ENCODE measurements around the gene GNAO1.

DNA sequence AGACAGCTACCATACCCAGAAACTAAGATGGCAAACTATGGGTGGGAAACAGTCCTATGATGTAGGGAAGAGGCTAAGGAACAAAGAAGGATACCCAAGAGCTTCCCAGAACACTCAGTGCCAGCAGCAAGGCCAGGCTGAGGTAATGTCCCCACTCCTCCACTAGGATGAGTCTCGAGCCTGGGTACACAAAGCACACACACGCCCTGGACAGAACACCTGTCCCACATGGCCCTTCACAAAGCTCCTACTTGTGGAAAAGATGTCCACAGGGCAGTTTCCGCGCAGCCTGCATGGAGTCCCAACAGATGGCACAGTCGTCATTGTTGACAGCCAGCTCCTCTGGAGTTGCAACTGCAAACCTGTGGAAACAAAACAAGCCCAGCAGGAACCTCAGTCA lies 210.2 kb downstream of the GNAO1 start:
- TF ChIP-seq, protein P1, sequence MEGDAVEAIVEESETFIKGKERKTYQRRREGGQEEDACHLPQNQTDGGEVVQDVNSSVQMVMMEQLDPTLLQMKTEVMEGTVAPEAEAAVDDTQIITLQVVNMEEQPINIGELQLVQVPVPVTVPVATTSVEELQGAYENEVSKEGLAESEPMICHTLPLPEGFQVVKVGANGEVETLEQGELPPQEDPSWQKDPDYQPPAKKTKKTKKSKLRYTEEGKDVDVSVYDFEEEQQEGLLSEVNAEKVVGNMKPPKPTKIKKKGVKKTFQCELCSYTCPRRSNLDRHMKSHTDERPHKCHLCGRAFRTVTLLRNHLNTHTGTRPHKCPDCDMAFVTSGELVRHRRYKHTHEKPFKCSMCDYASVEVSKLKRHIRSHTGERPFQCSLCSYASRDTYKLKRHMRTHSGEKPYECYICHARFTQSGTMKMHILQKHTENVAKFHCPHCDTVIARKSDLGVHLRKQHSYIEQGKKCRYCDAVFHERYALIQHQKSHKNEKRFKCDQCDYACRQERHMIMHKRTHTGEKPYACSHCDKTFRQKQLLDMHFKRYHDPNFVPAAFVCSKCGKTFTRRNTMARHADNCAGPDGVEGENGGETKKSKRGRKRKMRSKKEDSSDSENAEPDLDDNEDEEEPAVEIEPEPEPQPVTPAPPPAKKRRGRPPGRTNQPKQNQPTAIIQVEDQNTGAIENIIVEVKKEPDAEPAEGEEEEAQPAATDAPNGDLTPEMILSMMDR (IDR thresholded peaks at IDR 0.05; ENCODE audit: poor library complexity, severe bottlenecking): no peak
- no peak for TF ChIP-seq POLR2AphosphoS5 (IDR thresholded peaks at IDR 0.05)
- no peak for TF ChIP-seq SMC3 (conservative IDR thresholded peaks at IDR 0.05; ENCODE audit: poor library complexity)
- no peak for TF ChIP-seq EZH2 (IDR thresholded peaks at IDR 0.05; ENCODE audit: borderline replicate concordance, insufficient read depth, low read length, poor library complexity, severe bottlenecking)
